Measurements from ENCODE around the gene XPR1.
"Not testable (repeated sequence)": the region's sequence is repeated elsewhere in the genome, so short reads cannot be mapped to it uniquely, and the experiment has no call there.

The XPR1 gene

GRCh38 chr1:180640531-180640949 lies 8.7 kb downstream of the XPR1 start:
- TF ChIP-seq CTCF (IDR thresholded peaks at IDR 0.05; ENCODE audit: insufficient read depth, low read length, poor library complexity, severe bottlenecking): no peak
- H3K27me3 ChIP-seq (replicated peaks; ENCODE audit: control insufficient read depth, insufficient read depth, low read length): no peaks in the 10 kb centered on the region
- no peaks in the 10 kb centered on the region for H3K36me3 ChIP-seq (ENCODE audit: control insufficient read depth, insufficient read depth, low read length)
- no peak overlapping the region for H3K4me3 ChIP-seq (replicated peaks; ENCODE audit: low read depth, low read length)
- DNase-seq (ENCODE audit: extremely low read depth, insufficient read length): no peak

GRCh38 chr1:180641662-180642061 lies 9.8 kb downstream of the XPR1 start:
- no peaks in the 10 kb centered on the region for H3K27me3 ChIP-seq (replicated peaks; ENCODE audit: control insufficient read depth, insufficient read depth, low read length)
- no peak for DNase-seq (ENCODE audit: extremely low read depth, insufficient read length)
- no peak overlapping the region for H3K4me3 ChIP-seq (replicated peaks; ENCODE audit: low read depth, low read length)
- TF ChIP-seq CTCF (IDR thresholded peaks at IDR 0.05; ENCODE audit: insufficient read depth, low read length, poor library complexity, severe bottlenecking): no peak
- H3K36me3 ChIP-seq (ENCODE audit: control insufficient read depth, insufficient read depth, low read length): no peaks in the 10 kb centered on the region

- Histone ChIP-seq H3K27me3 (replicated peaks; ENCODE audit: control insufficient read depth, insufficient read depth, low read length) (no peaks in the 10 kb centered on the region), H3K36me3 (ENCODE audit: control insufficient read depth, insufficient read depth, low read length) (no peaks in the 10 kb centered on the region), H3K4me3 (replicated peaks; ENCODE audit: low read depth, low read length) (no peak overlapping the region)
- TF ChIP-seq CTCF (IDR thresholded peaks at IDR 0.05; ENCODE audit: insufficient read depth, low read length, poor library complexity, severe bottlenecking): no peak
- DNase-seq (ENCODE audit: extremely low read depth, insufficient read length): no peak
These were observed 11.0 kb downstream of the XPR1 start for GRCh38 chr1:180642781-180643180.

GRCh38 chr1:180643693-180644092 lies 11.9 kb downstream of the XPR1 start:
- Histone ChIP-seq H3K4me3 (replicated peaks; ENCODE audit: low read depth, low read length) (no peak overlapping the region), H3K27me3 (replicated peaks; ENCODE audit: control insufficient read depth, insufficient read depth, low read length) (no peaks in the 10 kb centered on the region), H3K36me3 (ENCODE audit: control insufficient read depth, insufficient read depth, low read length) (no peaks in the 10 kb centered on the region)
- no peak for DNase-seq (ENCODE audit: extremely low read depth, insufficient read length)
- TF ChIP-seq CTCF (IDR thresholded peaks at IDR 0.05; ENCODE audit: insufficient read depth, low read length, poor library complexity, severe bottlenecking): no peak

GRCh38 chr1:180644526-180645192 lies 12.8 kb downstream of the XPR1 start:
- H3K27me3 ChIP-seq (replicated peaks; ENCODE audit: control insufficient read depth, insufficient read depth, low read length): no peaks in the 10 kb centered on the region
- TF ChIP-seq CTCF (IDR thresholded peaks at IDR 0.05; ENCODE audit: insufficient read depth, low read length, poor library complexity, severe bottlenecking): no peak
- no peak for DNase-seq (ENCODE audit: extremely low read depth, insufficient read length)
- no peaks in the 10 kb centered on the region for H3K36me3 ChIP-seq (ENCODE audit: control insufficient read depth, insufficient read depth, low read length)
- H3K4me3 ChIP-seq (replicated peaks; ENCODE audit: low read depth, low read length): no peak overlapping the region

GRCh38 chr1:180645261-180645660 lies 13.4 kb downstream of the XPR1 start:
- not testable (repeated sequence) for H3K27me3 ChIP-seq (replicated peaks; ENCODE audit: control insufficient read depth, insufficient read depth, low read length); H3K4me3 ChIP-seq (replicated peaks; ENCODE audit: low read depth, low read length); H3K36me3 ChIP-seq (ENCODE audit: control insufficient read depth, insufficient read depth, low read length); DNase-seq (ENCODE audit: extremely low read depth, insufficient read length)
